AG08396 (cell line): Measurements from ENCODE around the gene LRRC3B.

Source experiments
- DNase-seq: peaks from one replicate; pipeline ENCODE4 v3.0.0; 2012; ENCODE audit warnings: low spot score, mixed read lengths

The LRRC3B gene

GRCh38 chr3:26712211-26713026 is 89.8 kb downstream of the LRRC3B start:
- peak; percentile 3 for DNase-seq

GRCh38 chr3:26713091-26713490 is 90.5 kb downstream of the LRRC3B start:
- no peak for DNase-seq

DNA sequence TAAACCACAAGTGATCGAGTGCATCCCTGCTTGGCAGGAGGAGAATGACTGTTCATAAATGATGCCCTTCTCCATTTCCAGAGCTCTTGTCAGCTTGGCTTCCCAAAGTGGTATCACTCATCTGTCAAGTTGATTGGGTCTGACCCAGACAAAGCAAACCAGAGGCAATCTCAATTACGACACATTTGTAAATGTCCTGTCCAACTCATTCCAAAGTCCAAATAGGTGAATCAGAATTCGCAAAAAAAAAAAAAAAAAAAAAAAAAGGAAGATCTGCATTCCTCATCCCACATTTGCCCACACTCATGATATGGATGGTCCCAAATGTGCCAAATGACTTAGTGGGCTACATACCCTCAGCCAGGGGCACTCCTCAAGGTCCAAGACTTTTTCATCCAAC is 91.9 kb downstream of the LRRC3B start:
- no peak for DNase-seq

DNA sequence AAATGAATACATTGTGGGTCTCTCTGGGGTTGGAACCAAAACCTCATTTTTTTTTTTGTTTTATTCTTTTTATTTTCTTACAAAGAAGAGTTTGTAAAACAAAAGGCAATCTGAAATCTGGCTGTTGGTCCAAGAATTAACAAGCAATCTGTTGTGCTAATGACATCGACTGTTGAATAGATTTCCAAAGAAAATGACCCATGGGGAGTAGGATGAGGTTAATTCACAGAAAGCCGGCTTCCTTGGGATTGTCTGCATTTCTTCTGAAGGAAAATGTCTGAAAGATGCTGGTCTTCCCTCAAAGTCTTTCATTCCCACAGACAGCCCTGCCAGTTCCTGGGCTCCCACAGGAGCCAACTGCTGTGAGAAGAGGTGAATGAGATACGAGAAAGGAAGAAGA is 92.9 kb downstream of the LRRC3B start:
- DNase-seq, result no peak

DNA sequence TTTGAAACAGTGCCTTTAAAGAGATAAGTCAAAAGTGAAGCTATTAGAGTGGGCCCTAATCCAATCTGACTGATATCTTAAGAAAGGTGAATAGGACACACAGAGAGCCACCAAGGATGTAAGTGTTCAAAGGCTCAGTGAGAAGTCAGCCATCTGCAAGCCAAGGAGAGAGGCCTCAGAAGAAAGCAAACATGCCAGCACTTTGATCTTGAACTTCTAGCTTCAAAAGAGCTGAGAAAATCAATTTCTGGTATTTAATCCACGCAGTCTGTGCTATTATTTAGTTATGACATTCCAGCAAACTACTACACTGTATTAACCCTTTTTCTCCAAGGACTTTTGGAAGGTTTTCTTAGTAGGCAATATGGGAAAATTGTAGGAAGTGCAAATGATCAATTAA is 95.7 kb downstream of the LRRC3B start:
- no peak for DNase-seq

DNA sequence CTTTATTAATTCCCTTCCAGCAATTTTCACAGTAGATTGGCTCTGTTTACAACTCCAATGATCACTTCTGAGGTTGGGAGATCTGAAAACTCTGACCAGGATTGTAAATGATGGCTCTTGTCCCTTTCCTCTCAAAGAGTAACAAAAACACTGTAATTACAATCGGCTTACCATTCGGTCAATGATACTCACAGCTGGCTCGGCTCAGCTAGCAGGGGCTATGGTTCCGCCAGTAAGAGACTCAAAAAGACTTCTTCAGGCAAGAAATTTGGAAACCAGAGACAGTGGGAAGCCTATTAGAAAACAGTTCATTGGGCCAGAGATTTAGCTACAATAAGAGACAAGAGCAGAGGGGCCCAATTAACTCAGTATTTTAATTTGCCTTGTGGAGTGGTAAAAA is 96.6 kb downstream of the LRRC3B start:
- DNase-seq, result no peak

DNA sequence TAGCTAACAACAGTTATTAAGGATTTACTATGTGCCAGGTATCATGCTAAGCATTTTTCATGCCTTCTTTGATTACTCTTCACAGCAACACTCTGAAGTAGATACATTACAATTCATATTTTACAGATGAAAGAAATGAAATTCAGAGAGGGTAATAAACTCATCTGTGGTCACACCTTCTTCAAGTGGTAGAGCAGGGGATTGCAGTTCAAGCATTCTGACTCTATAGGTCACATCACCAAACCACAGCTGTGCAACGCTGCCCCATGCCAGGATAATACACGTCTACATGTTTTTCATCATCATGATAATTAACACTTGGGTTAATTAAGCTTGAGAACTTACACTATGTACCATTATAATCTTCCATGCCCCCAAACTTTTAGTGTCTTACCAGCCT is 98.5 kb downstream of the LRRC3B start:
- DNase-seq, result no peak

- no peak for DNase-seq
Measured at GRCh38 chr3:26731843-26732242, 109.3 kb downstream of the LRRC3B start.

DNA sequence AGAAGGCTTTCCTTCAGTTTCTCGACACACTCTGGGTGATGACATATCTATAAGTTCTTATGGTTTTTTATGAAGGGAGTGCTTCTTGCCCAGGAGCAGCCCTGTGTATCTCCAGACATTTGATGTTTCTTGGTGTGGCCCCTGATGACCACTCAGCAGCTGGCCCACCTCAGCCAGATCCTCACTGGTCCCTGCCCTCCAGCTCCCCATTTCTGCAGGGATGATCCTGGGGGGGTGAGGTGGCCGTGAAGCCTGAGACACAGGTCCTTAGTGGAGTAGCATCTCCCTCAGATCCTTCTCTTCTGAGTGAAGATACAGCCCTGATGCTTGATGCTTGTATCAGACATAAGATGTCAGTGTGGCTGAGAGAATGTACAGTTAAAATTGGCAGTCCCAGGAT is 127.7 kb downstream of the LRRC3B start:
- DNase-seq, result no peak

DNA sequence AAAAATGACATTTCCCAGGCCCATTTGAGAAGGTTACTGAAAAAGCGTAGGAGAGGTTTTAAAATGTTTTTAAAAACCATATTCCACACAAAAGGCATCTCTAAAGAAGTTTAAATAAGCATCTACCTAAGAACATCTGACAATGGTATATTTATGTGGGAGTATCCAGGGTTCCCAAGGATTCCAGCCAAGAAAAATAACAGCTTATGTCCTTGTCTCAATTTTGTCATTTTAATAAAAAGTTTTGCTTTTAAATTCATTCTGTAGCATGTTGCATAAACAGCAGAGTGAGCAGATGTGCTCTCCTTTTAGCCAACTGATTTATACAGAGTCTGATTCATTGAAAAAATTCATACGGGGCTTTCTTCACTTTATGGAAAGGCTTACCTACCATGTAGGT is 129.9 kb downstream of the LRRC3B start:
- DNase-seq, result no peak

- DNase-seq, result no peak
Measured at GRCh38 chr3:26753095-26753494, 130.5 kb downstream of the LRRC3B start.

DNA sequence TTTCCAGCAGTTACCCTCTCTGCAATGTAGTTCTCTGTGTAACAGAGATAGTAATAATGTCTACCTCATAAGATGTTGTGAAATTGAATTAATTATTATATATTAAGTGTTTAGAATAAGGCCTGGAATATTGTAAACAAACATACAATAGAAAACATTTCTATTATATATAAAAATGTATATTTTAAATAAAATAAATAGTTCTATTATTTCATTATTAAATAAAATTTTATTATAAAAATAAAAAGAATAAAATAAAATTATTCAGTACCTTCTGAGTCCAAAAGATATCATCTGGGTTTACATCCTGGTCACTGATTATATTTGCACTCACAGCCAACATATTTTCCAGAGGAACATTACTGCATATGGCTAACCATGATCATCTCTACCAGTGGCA is 135.4 kb downstream of the LRRC3B start:
- DNase-seq, result no peak
